Astrocyte (in vitro differentiated cells and primary cell): ENCODE data around the gene C11orf98. TPM values are rescaled to one million over a fixed set of nuclear protein-coding genes. Genes with fewer than 3 reads are reported as not detected.
"Not testable (repeated sequence)": the region's sequence is repeated elsewhere in the genome, so short reads cannot be mapped to it uniquely, and the experiment has no call there.

Source experiments
- DNase-seq: peaks from one replicate; pipeline ENCODE4 v3.0.0-alpha.2; 2010; ENCODE audit warnings: low read depth
- FAIRE-seq: peaks from 2 replicates; lab custom pipeline; 2011; peaks lifted over from hg19 to GRCh38; lab: Jason Lieb, UNC
- H2AFZ ChIP-seq: 2 replicates; pipeline ENCODE4 v1.6.0; 2012; ENCODE audit warnings: low read depth, low read length, inconsistent platforms
- H3K27ac ChIP-seq: 2 replicates; pipeline ENCODE4 v1.5.1; 2011; ENCODE audit warnings: low read depth, low read length, inconsistent platforms
- H3K27me3 ChIP-seq: 2 replicates; pipeline ENCODE4 v1.6.0; 2011; ENCODE audit warnings: low read length, inconsistent platforms; ENCODE audit not compliant: insufficient read depth
- H3K36me3 ChIP-seq: 2 replicates; pipeline ENCODE4 v1.5.1; 2011; ENCODE audit warnings: low read length, inconsistent platforms; ENCODE audit not compliant: insufficient read depth
- H3K4me1 ChIP-seq: 2 replicates; pipeline ENCODE4 v1.5.1; 2011; ENCODE audit warnings: low read length, inconsistent platforms; ENCODE audit not compliant: insufficient read depth
- H3K4me2 ChIP-seq: 2 replicates; pipeline ENCODE4 v1.6.0; 2012; ENCODE audit warnings: low read length, inconsistent platforms
- H3K4me3 ChIP-seq: 2 replicates; pipeline ENCODE4 v1.5.1; 2011; ENCODE audit warnings: low read depth, mild to moderate bottlenecking, low read length, inconsistent platforms; ENCODE audit not compliant: insufficient read depth
- H3K79me2 ChIP-seq: 2 replicates; pipeline ENCODE4 v1.6.0; 2012; ENCODE audit warnings: mild to moderate bottlenecking, low read length, inconsistent platforms; ENCODE audit not compliant: insufficient read depth
- H3K9ac ChIP-seq: 2 replicates; pipeline ENCODE4 v1.6.0; 2012; ENCODE audit warnings: mild to moderate bottlenecking, low read length, inconsistent platforms
- H3K9me3 ChIP-seq: 2 replicates; pipeline ENCODE4 v1.5.1; 2012; ENCODE audit warnings: low read depth, mild to moderate bottlenecking, low read length, inconsistent platforms; ENCODE audit not compliant: insufficient read depth
- H4K20me1 ChIP-seq: 2 replicates; pipeline ENCODE4 v1.6.0; 2012; ENCODE audit warnings: low read length, inconsistent platforms; ENCODE audit not compliant: insufficient read depth
- H3K27ac Mint-ChIP-seq: one replicate; pipeline ENCODE4 v1.8.0; 2021; ENCODE audit warnings: mild to moderate bottlenecking, mixed read lengths; ENCODE audit not compliant: unreplicated experiment
- H3K27me3 Mint-ChIP-seq: one replicate; pipeline ENCODE4 v1.8.0; 2021; ENCODE audit warnings: low read depth, mixed read lengths; ENCODE audit not compliant: unreplicated experiment
- H3K36me3 Mint-ChIP-seq: one replicate; pipeline ENCODE4 v1.8.0; 2021; ENCODE audit warnings: low read depth, mixed read lengths; ENCODE audit not compliant: unreplicated experiment
- H3K4me1 Mint-ChIP-seq: one replicate; pipeline ENCODE4 v1.8.0; 2021; ENCODE audit warnings: low read depth, mixed read lengths; ENCODE audit not compliant: unreplicated experiment
- H3K4me3 Mint-ChIP-seq: one replicate; pipeline ENCODE4 v1.8.0; 2021; ENCODE audit warnings: mild to moderate bottlenecking, moderate library complexity, mixed read lengths; ENCODE audit not compliant: unreplicated experiment
- H3K9me3 Mint-ChIP-seq: one replicate; pipeline ENCODE4 v1.8.0; 2021; ENCODE audit warnings: mild to moderate bottlenecking, mixed read lengths; ENCODE audit not compliant: unreplicated experiment
- CTCF ChIP-seq: IDR thresholded peaks from 2 replicates; pipeline ENCODE4 v1.5.1; 2011; ENCODE audit warnings: low read depth, mild to moderate bottlenecking, inconsistent platforms, low read length, moderate library complexity; ENCODE audit not compliant: insufficient read depth
- EZH2 ChIP-seq: IDR thresholded peaks from 2 replicates; pipeline ENCODE4 v1.6.1; 2012; ENCODE audit warnings: mild to moderate bottlenecking, low read length, inconsistent platforms; ENCODE audit not compliant: insufficient read depth
- total RNA-seq: library from RNA; stranded (reverse); gene quantifications from 2 replicates; pipeline ENCODE4 v1.2.1, GENCODE V29; 2021

The C11orf98 gene
- total RNA-seq, 1 donor from 2014 or later, result 69.8 TPM

- peaks cover 3% of the 10 kb centered on the region for H4K20me1 ChIP-seq
- H3K4me3 ChIP-seq, result peak overlapping the region; percentile 67
- H3K4me1 ChIP-seq, result peaks cover 7% of the 10 kb centered on the region
- no peaks in the 10 kb centered on the region for H3K9me3 ChIP-seq
- H3K27ac ChIP-seq, result peak overlapping the region; percentile 76
- peaks cover 4% of the 10 kb centered on the region for H3K4me1 Mint-ChIP-seq
- no peak for FAIRE-seq
- no peaks in the 10 kb centered on the region for H3K36me3 Mint-ChIP-seq
- H3K4me3 Mint-ChIP-seq, result peak overlapping the region; percentile 90
- peak overlapping the region; percentile 31 for H3K27ac Mint-ChIP-seq
- no peaks in the 10 kb centered on the region for H3K27me3 ChIP-seq
- H3K9ac ChIP-seq, result peak overlapping the region; percentile 87
- DNase-seq, result no peak
- H3K4me2 ChIP-seq, result peak overlapping the region; percentile 94
- peaks cover 46% of the 10 kb centered on the region for H3K79me2 ChIP-seq
- H3K9me3 Mint-ChIP-seq, result no peaks in the 10 kb centered on the region
- peaks cover 9% of the 10 kb centered on the region for H3K36me3 ChIP-seq
- peak overlapping the region; percentile 91 for H2AFZ ChIP-seq
- no peak for TF ChIP-seq EZH2
- TF ChIP-seq CTCF, result no peak
- H3K27me3 Mint-ChIP-seq, result no peaks in the 10 kb centered on the region
Observed at GRCh38 chr11:62652161-62653006, 12.6 kb downstream of the C11orf98 start.

- not testable (repeated sequence) for H3K27me3 Mint-ChIP-seq, H3K36me3 ChIP-seq, H3K9ac ChIP-seq, H3K4me1 ChIP-seq, FAIRE-seq, H3K9me3 ChIP-seq, DNase-seq, H3K36me3 Mint-ChIP-seq, H3K27ac Mint-ChIP-seq, H3K27ac ChIP-seq, H3K4me1 Mint-ChIP-seq, H3K9me3 Mint-ChIP-seq, H4K20me1 ChIP-seq, H2AFZ ChIP-seq, H3K27me3 ChIP-seq, H3K4me2 ChIP-seq, H3K4me3 ChIP-seq
- H3K4me3 Mint-ChIP-seq, result peak overlapping the region; percentile 8
- H3K79me2 ChIP-seq, result peaks cover 58% of the 10 kb centered on the region
Observed at GRCh38 chr11:62650283-62650682, 14.7 kb downstream of the C11orf98 start.

- H3K36me3 ChIP-seq, result peaks cover 12% of the 10 kb centered on the region
- Mint-ChIP-seq H3K4me1 (peaks cover 7% of the 10 kb centered on the region), H3K36me3 (no peaks in the 10 kb centered on the region), H3K9me3 (no peaks in the 10 kb centered on the region), H3K4me3 (peak overlapping the region; percentile 64), H3K27ac (no peak overlapping the region), H3K27me3 (no peaks in the 10 kb centered on the region)
- H3K27ac ChIP-seq, result no peak overlapping the region
- no peaks in the 10 kb centered on the region for H3K27me3 ChIP-seq
- H2AFZ ChIP-seq, result no peak overlapping the region
- H3K4me2 ChIP-seq, result no peak overlapping the region
- H3K4me1 ChIP-seq, result peaks cover 10% of the 10 kb centered on the region
- TF ChIP-seq EZH2 (no peak), CTCF (no peak)
- FAIRE-seq (no peak), DNase-seq (no peak)
- no peak overlapping the region for H3K4me3 ChIP-seq
- H3K79me2 ChIP-seq, result peaks cover 66% of the 10 kb centered on the region
- no peak overlapping the region for H3K9ac ChIP-seq
- H3K9me3 ChIP-seq, result no peaks in the 10 kb centered on the region
- peaks cover 13% of the 10 kb centered on the region for H4K20me1 ChIP-seq
Observed at GRCh38 chr11:62649486-62649885, 15.5 kb downstream of the C11orf98 start.
